ENCODE results near the gene ZNF658. TPM values are rescaled to one million over a fixed set of nuclear protein-coding genes. Genes with fewer than 3 reads are reported as not detected.
"Not testable (repeated sequence)": the region's sequence is repeated elsewhere in the genome, so short reads cannot be mapped to it uniquely, and the experiment has no call there.

ZNF658 gene
- total RNA-seq, 4 donors from 2014 or later: 4.8 to 8.2 (median 7.0) TPM

DNA sequence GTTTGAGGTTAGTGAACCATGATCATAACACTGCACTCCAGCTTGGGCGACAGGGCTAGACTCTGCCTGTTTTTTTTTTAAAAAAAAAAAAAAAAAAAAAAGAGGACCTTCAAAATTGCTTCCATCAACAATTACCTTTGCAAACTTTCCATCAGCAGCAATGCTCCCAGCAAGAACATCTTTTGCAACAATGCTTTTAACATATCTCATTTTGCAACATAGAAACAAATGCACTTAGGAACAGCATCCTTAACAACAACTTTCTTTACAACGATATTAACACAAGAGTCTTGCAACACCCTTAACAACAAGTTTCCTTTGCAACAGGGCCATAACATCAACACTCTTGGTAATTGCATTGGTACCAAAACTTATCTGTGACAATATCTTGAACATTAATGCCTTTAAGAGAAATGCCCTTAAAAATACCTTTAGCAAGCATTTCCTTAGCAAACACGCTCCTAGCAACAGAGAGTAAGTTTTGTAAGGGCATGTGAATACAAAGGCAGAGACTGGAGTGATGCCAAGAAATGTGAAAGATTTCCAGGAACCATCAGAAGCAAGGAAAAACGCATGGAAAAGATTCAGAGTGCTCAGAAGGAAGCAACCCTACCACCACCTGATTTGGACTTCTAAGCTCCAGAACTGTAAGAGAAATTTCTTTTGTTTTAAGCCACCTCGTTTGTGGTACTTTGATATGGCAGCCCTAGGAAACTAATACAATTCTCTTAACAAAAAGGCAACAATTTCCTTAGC lies 42.1 kb downstream of the ZNF658 start:
- H3K4me3 ChIP-seq, H3K36me3 ChIP-seq, H3K27me3 ChIP-seq, H3K27ac ChIP-seq, H3K9me3 ChIP-seq, H3K4me1 ChIP-seq: not testable (repeated sequence)
- WGBS, 2 donors (ENCODE audit: low coverage in 1 of 2): 8 to 20% methylated on average over 3 to 4 of the region's 5 CpGs
- ATAC-seq: peak; percentile 46

DNA sequence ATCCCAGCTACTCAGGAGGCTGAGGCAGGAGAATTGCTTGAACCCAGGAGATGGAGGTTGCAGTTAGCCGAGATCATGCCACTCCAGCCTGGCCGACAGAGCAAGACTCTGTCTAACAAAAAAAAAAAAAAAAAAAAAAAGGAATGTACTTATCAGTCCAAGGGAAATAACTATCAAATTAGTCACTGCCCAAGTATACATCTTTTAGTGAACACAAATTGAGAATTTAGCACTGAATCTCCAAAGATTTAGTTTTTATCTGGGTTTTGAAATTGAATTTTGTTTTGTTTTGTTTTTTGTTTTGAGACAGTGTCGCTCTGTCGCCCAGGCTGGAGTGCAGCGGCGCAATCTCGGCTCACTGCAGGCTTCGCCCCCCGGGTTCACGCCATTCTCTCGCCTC lies 52.1 kb downstream of the ZNF658 start:
- not testable (repeated sequence) for ATAC-seq, H3K27me3 ChIP-seq, H3K9me3 ChIP-seq, H3K4me1 ChIP-seq, H3K36me3 ChIP-seq, H3K27ac ChIP-seq, H3K4me3 ChIP-seq
- no CpG with 5 or more reads among the region's 11 CpGs for WGBS, 2 donors (ENCODE audit: low coverage in 1 of 2)

Small RNAs within 50 kb of the gene (small RNA-seq; reads per million reads assigned to genes)
- gene AL353770.2: 0 reads per million in 4 donors

Other genes with a start within 250 kb of the ZNF658 start
- not detected for gene SPATA31A3, start 91.8 kb downstream of the ZNF658 start, total RNA-seq

Measured in gastroesophageal sphincter (tissue), 4 donors.